ENCODE results near the gene PTPRD. TPM values are rescaled to one million over a fixed set of nuclear protein-coding genes. Genes with fewer than 3 reads are reported as not detected.

The PTPRD gene
- polyA plus RNA-seq, 1 experiment = 0.39 TPM

GRCh38 chr9:10104774-10105173, 508.0 kb downstream of the PTPRD start:
- DNase-seq (ENCODE audit: low read depth) = no peak
- POLR2A ChIA-PET = no interaction called here
- no peak for TF ChIP-seq CTCF (IDR thresholded peaks at IDR 0.05; ENCODE audit: insufficient read depth, low read depth, low read length)
- CTCF ChIA-PET = no interaction called here
- Histone ChIP-seq H3K27me3 (ENCODE audit: control insufficient read depth, insufficient read depth, low read length) (no peaks in the 10 kb centered on the region), H3K36me3 (ENCODE audit: control insufficient read depth, insufficient read depth, low read length) (no peaks in the 10 kb centered on the region), H3K4me3 (ENCODE audit: low read depth, low read length) (no peak overlapping the region)

GRCh38 chr9:10095208-10095607, 517.6 kb downstream of the PTPRD start:
- H3K36me3 ChIP-seq (ENCODE audit: control insufficient read depth, insufficient read depth, low read length) = no peaks in the 10 kb centered on the region
- H3K4me3 ChIP-seq (ENCODE audit: low read depth, low read length) = no peak overlapping the region
- ChIA-PET POLR2A (no interaction called here), CTCF (no interaction called here)
- DNase-seq (ENCODE audit: low read depth) = no peak
- no peak for TF ChIP-seq CTCF (IDR thresholded peaks at IDR 0.05; ENCODE audit: insufficient read depth, low read depth, low read length)
- no peaks in the 10 kb centered on the region for H3K27me3 ChIP-seq (ENCODE audit: control insufficient read depth, insufficient read depth, low read length)

GRCh38 chr9:10094563-10094962, 518.2 kb downstream of the PTPRD start:
- CTCF ChIA-PET = no interaction called here

GRCh38 chr9:10080012-10080411, 532.8 kb downstream of the PTPRD start:
- no peak for TF ChIP-seq CTCF (IDR thresholded peaks at IDR 0.05; ENCODE audit: insufficient read depth, low read depth, low read length)
- POLR2A ChIA-PET = no interaction called here
- no peaks in the 10 kb centered on the region for H3K36me3 ChIP-seq (ENCODE audit: control insufficient read depth, insufficient read depth, low read length)
- no peak for DNase-seq (ENCODE audit: low read depth)
- H3K27me3 ChIP-seq (ENCODE audit: control insufficient read depth, insufficient read depth, low read length) = no peaks in the 10 kb centered on the region
- H3K4me3 ChIP-seq (ENCODE audit: low read depth, low read length) = no peak overlapping the region
- CTCF ChIA-PET = no interaction called here

More at GRCh38 chr9:10094563-10094962, 518.2 kb downstream of the PTPRD start:
- TF ChIP-seq CTCF (IDR thresholded peaks at IDR 0.05; ENCODE audit: insufficient read depth, low read depth, low read length) = no peak
- H3K27me3 ChIP-seq (ENCODE audit: control insufficient read depth, insufficient read depth, low read length) = no peaks in the 10 kb centered on the region
- no peak overlapping the region for H3K4me3 ChIP-seq (ENCODE audit: low read depth, low read length)
- POLR2A ChIA-PET = no interaction called here
- DNase-seq (ENCODE audit: low read depth) = no peak
- no peaks in the 10 kb centered on the region for H3K36me3 ChIP-seq (ENCODE audit: control insufficient read depth, insufficient read depth, low read length)

- ChIA-PET CTCF (no interaction called here), POLR2A (no interaction called here)
- Histone ChIP-seq H3K36me3 (ENCODE audit: control insufficient read depth, insufficient read depth, low read length) (no peaks in the 10 kb centered on the region), H3K4me3 (ENCODE audit: low read depth, low read length) (no peak overlapping the region), H3K27me3 (ENCODE audit: control insufficient read depth, insufficient read depth, low read length) (no peaks in the 10 kb centered on the region)
- TF ChIP-seq CTCF (IDR thresholded peaks at IDR 0.05; ENCODE audit: insufficient read depth, low read depth, low read length) = no peak
- DNase-seq (ENCODE audit: low read depth) = no peak
Measured at GRCh38 chr9:10079284-10079964, 533.4 kb downstream of the PTPRD start.
